Peyer's patch (tissue), 4 donors: ENCODE results near the gene NANOS1.

ENCODE experiments used
- CTCF ChIP-seq, 6 experiments: fragments of 450-650 bp in 4 of 6; fragments of 200-600 bp in 2 of 6; sonication (generic) in 1 of 6; IDR thresholded peaks; one replicate each; pipeline ENCODE4 v1.5.1; 2017 to 2019; ENCODE audit warnings: antibody characterized with exemption in 6 of 6, mild to moderate bottlenecking in 3 of 6, moderate library complexity in 1 of 6
- POLR2A ChIP-seq, 2 donors: fragments of 450-650 bp; IDR thresholded peaks; one replicate each; pipeline ENCODE4 v1.5.1; 2017; ENCODE audit warnings: antibody characterized with exemption in 2 of 2, mild to moderate bottlenecking in 2 of 2, moderate library complexity in 2 of 2

GRCh38 chr10:119080521-119081259 is 51.2 kb downstream of the NANOS1 start, which contains the start of gene EIF3A:
- TF ChIP-seq CTCF (IDR thresholded peaks at IDR 0.05): no peak
- TF ChIP-seq POLR2A (IDR thresholded peaks at IDR 0.05): peak; percentile 96 to 97
